ENCODE measurements around the gene DNAH11. TPM values are rescaled to one million over a fixed set of nuclear protein-coding genes. Genes with fewer than 3 reads are reported as not detected.

The DNAH11 gene
- total and polyA plus RNA-seq, 8 donors: 0.86 to 7.6 (median 3.5) TPM

GRCh38 chr7:21550076-21550475 is 7.2 kb downstream of the DNAH11 start:
- H3K9me3 ChIP-seq: no peaks in the 10 kb centered on the region
- DNase-seq (no peak), ATAC-seq (no peak)
- no peak overlapping the region for H3K27ac ChIP-seq
- intact Hi-C loops (cut with DNase I): no loop called here
- H3K4me3 ChIP-seq: no peak overlapping the region
- peaks cover 0 to 6% of the 10 kb centered on the region in 2 donors for H3K4me1 ChIP-seq
- peaks cover 0 to 16% of the 10 kb centered on the region in 2 donors for H3K27me3 ChIP-seq
- no peak for TF ChIP-seq CTCF (IDR thresholded peaks at IDR 0.05)
- H3K36me3 ChIP-seq: no peaks in the 10 kb centered on the region

- Histone ChIP-seq H3K27ac (no peak overlapping the region), H3K4me1 (peaks cover 0 to 6% of the 10 kb centered on the region in 2 donors), H3K9me3 (no peaks in the 10 kb centered on the region), H3K36me3 (no peaks in the 10 kb centered on the region), H3K27me3 (peaks cover 0 to 7% of the 10 kb centered on the region in 2 donors), H3K4me3 (no peak overlapping the region)
- intact Hi-C loops (cut with DNase I): no loop called here
- no peak for TF ChIP-seq CTCF (IDR thresholded peaks at IDR 0.05)
- DNase-seq (no peak), ATAC-seq (peak; percentile 70)
These were observed 8.1 kb downstream of the DNAH11 start for GRCh38 chr7:21550821-21551531.

DNA sequence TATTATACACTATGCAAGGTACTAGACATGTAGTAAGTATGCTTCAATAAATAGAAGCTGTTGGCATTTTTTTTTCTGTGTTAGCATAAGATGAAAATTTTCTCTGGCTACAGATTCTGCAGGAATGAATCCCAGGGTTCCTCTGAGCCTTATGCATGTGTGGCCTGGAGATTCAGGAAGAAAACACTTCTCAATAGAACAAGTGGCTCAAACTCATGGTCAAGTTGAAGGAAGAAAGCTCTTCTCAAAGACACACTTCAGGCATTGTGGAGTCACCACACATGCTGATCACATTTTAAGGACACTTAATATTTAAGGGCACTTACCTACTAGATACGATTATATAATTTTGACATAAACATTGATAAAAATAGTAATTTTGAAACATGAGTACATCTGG is 19.5 kb downstream of the DNAH11 start:
- Histone ChIP-seq H3K9me3 (no peaks in the 10 kb centered on the region), H3K36me3 (no peaks in the 10 kb centered on the region), H3K27me3 (no peaks in the 10 kb centered on the region), H3K27ac (no peak overlapping the region), H3K4me1 (no peaks in the 10 kb centered on the region), H3K4me3 (no peak overlapping the region)
- no peak for TF ChIP-seq CTCF (IDR thresholded peaks at IDR 0.05)
- intact Hi-C loops (cut with DNase I): no loop called here
- DNase-seq (no peak), ATAC-seq (peak; percentile 74)

DNA sequence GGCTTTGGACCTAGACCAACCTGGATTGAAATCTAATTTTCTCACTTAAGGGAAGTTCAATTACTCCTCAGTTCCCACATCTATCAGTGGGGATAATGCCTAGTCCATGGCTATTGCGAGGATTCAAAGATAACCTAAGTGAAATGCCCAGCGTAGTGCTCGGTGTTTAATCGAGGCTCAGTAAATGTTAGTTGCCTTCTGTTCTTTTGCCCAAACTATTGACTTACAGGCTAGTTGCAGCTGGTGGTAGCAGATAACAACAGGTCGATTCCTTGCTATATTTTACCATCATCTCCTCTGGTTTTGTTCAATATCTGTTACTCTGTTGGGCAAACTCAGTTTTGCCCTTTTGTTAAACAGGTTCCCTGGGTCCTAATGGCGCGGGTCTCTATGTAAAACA is 22.8 kb downstream of the DNAH11 start:
- Histone ChIP-seq H3K9me3 (no peaks in the 10 kb centered on the region), H3K4me1 (no peaks in the 10 kb centered on the region), H3K27ac (no peak overlapping the region), H3K36me3 (no peaks in the 10 kb centered on the region), H3K27me3 (no peaks in the 10 kb centered on the region), H3K4me3 (no peak overlapping the region)
- intact Hi-C loops (cut with DNase I): no loop called here
- ATAC-seq (no peak), DNase-seq (no peak)
- no peak for TF ChIP-seq CTCF (IDR thresholded peaks at IDR 0.05)

DNA sequence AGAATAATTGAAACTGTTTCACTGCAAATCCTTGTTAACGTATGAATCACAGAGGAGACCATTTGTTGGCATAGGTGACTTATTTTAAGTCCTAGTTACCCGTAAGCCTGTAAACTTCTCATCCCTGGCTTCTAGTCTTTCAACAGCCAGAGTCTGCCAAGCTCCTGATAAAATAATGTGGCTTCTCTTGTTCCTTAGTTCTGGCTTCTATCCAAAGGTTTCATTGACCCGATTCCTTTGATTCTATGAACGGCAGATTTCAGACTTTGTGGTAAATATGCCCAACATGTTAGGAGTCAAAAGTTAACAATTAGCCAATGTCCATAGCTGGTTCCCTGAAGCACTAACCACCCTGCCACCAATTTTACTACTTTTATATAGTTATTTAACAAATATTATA is 23.3 kb downstream of the DNAH11 start:
- Histone ChIP-seq H3K36me3 (no peaks in the 10 kb centered on the region), H3K4me1 (no peaks in the 10 kb centered on the region), H3K4me3 (no peak overlapping the region), H3K9me3 (no peaks in the 10 kb centered on the region), H3K27ac (no peak overlapping the region), H3K27me3 (no peaks in the 10 kb centered on the region)
- intact Hi-C loops (cut with DNase I): no loop called here
- DNase-seq (no peak), ATAC-seq (no peak)
- no peak for TF ChIP-seq CTCF (IDR thresholded peaks at IDR 0.05)

Data from left lung (tissue), 10 donors.